Erythroblast (primary cell): Measurements from ENCODE around the gene CNST.

Experiments
- GATA1 ChIP-seq: IDR thresholded peaks from 2 replicates; pipeline ENCODE4 v1.6.1; 2011; ENCODE audit warnings: low read depth, mild to moderate bottlenecking, control low read depth, low read length, moderate library complexity
- POLR2A ChIP-seq: IDR thresholded peaks from 2 replicates; pipeline ENCODE4 v1.6.1; 2011; ENCODE audit warnings: mild to moderate bottlenecking, low read length

DNA sequence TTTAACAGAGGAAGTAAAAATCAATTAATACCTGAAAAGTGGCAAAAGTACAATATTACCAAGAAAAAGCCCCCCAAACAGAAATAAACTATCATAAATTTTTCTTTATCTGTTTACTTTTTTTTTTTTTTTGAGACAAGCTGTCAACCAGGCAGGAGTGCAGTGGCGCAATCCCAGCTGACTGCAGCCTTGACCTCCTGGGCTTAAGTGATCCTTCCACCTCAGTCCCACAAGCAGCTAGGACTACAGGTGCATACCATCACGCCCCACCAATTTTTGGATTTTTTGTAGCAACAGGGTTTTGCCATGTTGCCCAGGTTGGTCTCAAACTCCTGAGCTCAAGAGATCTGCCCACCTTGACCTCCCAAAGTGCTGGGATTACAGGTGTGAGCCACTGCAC, 8.2 kb upstream of the CNST start:
- TF ChIP-seq POLR2A (no peak), GATA1 (no peak)
